GM18520 (cell line): ENCODE measurements around the gene DNER.
"Not testable (repeated sequence)": the region's sequence is repeated elsewhere in the genome, so short reads cannot be mapped to it uniquely, and the experiment has no call there.

Experiments
- ATAC-seq: cut with Tn5 transposase; IDR thresholded peaks from one replicate; pipeline ENCODE4 v1.9.1; 2021; ENCODE audit not compliant: unreplicated experiment

The DNER gene, protein sequence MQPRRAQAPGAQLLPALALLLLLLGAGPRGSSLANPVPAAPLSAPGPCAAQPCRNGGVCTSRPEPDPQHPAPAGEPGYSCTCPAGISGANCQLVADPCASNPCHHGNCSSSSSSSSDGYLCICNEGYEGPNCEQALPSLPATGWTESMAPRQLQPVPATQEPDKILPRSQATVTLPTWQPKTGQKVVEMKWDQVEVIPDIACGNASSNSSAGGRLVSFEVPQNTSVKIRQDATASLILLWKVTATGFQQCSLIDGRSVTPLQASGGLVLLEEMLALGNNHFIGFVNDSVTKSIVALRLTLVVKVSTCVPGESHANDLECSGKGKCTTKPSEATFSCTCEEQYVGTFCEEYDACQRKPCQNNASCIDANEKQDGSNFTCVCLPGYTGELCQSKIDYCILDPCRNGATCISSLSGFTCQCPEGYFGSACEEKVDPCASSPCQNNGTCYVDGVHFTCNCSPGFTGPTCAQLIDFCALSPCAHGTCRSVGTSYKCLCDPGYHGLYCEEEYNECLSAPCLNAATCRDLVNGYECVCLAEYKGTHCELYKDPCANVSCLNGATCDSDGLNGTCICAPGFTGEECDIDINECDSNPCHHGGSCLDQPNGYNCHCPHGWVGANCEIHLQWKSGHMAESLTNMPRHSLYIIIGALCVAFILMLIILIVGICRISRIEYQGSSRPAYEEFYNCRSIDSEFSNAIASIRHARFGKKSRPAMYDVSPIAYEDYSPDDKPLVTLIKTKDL

DNA sequence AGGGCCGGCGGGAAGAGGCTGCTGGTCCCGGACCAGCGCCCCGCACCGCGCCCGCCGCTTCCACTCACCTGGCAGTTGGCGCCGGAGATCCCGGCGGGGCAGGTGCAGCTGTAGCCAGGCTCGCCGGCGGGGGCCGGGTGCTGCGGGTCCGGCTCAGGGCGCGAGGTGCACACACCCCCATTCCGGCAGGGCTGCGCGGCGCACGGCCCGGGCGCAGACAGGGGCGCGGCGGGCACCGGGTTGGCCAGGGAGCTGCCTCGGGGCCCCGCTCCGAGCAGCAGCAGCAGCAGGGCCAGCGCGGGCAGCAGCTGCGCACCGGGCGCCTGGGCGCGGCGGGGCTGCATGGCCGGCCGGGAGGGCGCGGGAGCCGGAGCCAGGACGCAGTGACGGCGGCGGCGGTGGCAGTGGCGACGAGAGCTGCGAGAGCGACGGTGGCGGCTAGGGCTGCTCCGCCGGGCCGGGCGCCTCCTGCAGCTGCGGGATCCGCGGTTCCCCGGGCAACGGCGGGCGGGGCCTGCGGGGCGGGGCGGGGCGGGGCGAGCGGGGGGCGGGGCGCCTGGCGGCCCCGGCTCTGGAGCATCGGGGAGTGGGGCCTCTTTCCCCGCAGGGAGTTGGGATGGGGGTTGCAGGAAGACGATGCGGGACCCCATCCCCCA, at the start of gene DNER:
Gene DNER (minus strand): TSS at position 476 of the 656 bp plus-strand sequence. CDS start 132 bp downstream, at position 344.
- peak; percentile 53 for ATAC-seq

DNA sequence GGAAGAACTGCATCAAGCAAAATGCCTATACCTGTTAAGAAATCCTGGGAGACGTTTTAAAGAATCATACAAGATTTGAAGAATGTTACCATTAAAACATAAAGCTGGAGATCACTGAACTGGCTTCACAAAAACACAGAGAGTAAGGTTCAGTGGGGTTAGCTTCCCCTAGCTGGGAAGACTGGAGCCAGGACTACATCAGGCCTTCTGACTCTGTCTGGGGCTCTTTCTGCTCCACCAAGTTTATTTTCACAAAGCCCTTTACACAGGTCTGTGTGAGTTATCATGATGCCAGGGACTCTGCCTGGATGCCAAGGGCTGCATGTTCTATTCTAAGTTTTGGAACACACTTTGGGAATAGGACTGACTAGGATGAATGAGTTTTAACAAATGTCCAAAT, 47.3 kb upstream of the DNER start:
- no peak for ATAC-seq

DNA sequence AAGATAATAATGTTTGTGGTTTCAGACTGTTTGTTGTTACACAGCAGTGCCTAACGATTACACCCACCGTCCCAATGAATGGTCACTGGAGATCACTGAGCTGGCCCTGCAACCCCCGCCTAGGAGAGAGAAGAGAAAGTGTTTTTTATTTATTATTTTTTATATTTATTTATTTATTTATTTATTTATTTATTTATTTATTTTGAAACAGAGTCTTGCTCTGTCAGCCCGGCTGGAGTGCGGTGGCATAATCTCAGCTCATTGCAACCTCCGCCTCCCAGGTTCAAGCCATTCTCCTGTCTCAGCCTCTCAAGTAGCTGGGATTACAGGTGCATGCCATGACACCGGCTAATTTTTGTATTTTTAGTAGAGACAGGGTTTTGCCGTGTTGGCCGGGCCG, 43.1 kb upstream of the DNER start:
- not testable (repeated sequence) for ATAC-seq

DNA sequence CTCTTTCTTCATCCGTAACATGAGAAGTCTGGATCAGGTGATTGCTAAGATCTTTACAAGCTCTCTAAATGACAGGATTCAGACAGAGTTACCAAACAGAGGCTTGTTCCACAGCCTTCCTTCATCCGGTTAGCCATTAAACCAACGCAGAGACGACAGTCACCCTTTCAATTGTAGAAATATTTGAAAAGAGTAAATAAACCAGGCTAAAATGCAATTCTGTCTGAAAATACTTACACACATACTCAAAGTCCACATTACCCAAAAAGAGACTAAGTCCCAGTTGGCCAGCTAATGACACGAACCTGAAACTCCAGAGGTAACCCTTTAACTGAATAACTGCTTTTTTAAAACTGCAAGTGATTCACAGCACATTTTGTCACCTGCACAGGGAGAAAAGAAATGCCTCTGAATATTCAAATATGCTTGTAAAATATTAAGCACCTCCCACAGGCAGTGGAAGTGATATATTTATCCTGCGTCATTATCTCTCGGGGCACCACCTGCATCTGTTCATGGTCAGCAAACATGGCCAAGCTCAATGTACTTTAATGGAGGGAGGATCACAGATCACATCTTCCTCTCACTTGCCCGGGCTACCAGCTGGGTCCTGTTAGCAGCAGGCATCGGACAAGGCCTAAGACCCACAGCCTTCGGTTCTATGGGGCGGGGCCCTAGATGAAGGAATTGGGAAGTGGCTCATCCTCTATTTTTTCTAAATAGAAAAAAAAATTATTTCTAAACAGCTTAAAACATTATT, 38.8 kb upstream of the DNER start:
- ATAC-seq, result no peak

DNA sequence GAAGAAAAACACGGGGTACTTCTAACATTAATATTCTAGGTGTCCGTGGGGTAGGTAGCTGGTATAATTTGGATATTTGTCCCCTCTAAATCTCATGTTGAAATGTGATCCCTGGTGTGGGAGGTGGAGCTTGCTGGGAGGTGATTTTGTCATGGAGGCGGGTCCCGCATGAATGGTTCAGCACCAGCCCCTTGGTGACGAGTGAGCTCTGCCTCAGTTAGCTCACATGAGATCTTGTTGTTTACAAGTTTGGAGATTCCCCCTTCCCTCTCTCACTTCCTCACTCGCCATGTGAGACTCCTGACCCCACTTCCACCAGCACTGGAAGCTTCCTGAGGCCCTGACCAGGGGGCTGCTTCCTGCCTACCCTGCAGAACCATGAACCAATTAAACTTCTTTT, 35.4 kb upstream of the DNER start:
- ATAC-seq, result no peak

DNA sequence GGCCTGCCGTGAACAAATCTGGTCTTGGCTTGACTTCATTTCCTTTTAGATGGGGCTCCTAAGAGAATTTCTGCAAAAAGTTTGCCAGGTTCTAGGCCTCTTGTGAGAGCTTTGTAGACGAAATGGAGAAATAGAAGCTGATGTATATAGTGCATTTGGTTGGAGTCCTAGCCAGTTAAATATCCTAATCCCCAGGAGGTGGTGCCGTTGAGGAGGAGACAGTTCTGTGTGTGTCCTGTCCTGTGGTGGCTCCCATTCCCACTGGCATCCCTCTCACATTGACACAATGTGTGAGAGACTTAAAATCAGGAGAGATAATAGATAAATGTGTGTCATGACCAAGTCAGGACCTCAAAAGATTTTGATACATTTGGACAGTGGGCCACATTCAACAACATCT, 34.6 kb upstream of the DNER start:
- ATAC-seq, result no peak

DNA sequence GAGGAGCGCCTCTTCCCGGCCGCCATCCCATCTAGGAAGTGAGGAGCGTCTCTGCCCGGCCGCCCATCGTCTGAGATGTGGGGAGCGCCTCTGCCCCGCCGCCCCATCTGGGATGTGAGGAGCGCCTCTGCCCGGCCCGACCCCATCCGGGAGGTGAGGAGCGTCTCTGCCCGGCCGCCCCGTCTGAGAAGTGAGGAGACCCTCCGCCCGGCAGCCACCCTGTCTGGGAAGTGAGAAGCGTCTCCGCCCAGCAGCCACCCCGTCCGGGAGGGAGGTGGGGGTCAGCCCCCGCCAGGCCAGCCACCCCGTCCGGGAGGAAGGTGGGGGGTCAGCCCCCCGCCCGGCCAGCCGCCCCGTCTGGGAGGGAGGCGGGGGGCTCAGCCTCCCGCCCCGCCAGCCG, 28.3 kb upstream of the DNER start:
- not testable (repeated sequence) for ATAC-seq

DNA sequence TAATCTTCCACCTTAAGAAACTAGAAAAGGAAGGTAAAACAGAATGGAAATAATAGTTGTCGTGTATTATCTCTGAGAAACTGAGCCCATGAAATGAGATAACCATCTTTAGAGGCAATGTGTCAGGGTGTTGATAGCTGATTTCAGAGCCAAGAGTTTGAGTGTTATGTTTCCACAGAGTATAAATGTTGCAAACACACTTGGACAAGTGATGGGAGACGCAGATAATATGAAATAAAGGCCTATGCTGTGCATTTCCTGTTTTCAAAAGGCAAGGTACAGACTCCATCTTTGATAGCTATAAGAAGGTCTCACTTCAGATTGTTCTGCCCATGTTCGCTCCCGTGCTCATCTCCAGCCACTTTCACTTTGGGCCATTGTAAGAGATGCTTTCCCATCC, 25.9 kb upstream of the DNER start:
- ATAC-seq, result no peak

DNA sequence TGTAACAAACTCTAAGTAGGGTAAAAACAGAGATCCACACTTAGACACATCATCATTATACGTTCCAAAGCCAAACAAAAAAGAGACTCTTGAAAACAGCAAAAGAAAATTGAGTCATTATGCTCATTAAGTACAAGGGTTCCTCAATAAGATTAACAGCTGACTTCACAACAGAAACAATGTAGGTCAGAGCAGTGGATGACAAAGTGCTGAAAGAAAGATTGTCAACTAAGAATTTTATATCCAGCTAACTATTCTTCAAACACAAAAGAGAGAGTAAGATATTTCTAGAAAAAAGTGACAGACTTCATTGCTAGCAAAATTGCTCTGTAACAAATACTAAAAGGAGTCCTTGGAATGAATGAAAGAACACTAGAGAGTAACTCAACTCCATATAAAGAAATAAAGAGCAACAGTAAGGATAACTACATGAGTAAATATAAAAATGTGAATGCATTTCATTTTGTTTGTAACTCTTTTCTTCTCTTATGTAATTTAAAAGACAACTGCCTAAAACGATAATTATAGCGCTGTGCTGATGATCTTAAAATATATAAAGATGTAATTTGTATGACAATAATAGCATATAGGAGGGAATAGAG, 23.8 kb upstream of the DNER start:
- ATAC-seq, result no peak

DNA sequence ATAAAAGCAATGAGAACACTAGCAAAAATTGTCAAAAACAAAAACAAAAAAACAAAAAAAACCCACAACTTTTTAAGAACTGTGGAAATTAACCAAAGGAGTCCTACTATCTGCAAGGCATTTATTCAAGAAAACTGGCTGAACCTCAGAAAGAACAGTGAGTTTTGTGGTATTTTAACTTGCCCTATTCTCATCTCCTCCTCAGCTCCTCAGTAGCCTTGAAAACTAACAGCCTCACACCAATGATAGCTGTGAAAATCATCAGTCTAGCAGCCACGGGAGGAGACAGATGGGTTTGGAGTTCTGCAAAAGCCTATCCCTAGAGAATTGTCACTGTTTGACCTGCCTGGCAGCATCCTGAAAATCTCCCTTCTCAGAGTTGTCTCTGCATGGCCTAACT, 20.1 kb upstream of the DNER start:
- no peak for ATAC-seq

DNA sequence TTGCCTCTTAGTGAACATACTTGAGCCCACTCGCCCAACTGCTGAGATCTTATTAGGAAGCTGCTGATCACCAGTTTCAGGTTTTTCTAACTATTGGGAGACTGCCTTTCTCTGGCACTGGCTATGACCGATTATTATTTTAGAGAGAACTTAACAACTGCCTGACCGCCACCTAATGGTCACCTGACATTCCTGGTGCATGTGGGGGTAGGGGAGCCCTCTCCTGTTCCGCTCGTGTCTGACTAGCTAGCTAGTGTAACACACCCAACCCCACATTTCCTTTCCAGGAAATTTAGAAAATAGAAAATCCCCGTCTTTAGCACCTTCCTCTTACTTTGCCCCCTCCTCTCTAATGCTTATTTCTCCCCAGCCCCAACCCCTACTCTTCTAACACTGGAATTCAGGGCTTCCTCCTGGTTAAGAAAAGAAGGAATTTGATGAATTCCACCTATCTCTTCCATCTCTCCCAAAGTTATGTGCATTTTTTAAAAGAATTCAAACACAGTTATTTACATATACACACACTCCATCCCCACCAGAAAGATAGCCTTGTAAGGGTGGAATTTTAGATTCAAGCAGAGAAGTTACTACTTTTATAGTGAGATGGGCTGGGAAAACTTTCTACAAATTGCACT, 19.4 kb upstream of the DNER start:
- no peak for ATAC-seq

DNA sequence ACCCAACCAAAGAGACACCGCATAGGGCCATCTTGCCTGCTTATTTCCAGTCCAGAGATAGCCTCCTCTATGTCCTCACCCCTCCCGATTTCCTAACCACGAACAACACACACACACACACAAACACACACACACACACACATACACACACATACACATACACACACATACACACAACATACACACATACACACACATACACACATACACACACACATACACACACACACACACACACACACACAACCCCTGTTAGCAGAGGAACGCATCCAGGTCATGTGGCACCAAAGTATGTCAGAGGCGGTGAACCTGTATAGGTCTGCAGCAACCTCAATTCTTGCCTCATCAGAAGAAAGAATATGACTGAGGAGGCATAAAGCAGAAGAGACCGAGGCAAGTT, 18.5 kb upstream of the DNER start:
- no peak for ATAC-seq

DNA sequence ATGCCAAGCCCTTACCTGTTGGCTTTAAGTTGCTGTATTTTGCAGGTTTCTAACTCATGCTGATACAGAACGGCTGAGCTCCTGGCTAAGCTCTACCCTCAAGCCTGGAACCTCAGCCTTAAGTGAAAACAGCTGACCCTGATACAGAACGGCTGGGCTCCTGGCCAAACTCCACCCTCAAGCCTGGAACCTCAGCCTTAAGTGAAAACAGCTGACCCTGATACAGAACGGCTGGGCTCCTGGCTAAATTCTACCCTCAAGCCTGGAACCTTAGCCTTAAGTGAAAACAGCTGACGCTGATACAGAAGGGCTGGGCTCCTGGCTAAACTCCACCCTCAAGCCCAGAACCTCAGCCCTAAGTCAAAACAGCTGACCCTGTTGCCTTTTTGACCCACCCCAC, 17.6 kb upstream of the DNER start:
- ATAC-seq, result no peak

DNA sequence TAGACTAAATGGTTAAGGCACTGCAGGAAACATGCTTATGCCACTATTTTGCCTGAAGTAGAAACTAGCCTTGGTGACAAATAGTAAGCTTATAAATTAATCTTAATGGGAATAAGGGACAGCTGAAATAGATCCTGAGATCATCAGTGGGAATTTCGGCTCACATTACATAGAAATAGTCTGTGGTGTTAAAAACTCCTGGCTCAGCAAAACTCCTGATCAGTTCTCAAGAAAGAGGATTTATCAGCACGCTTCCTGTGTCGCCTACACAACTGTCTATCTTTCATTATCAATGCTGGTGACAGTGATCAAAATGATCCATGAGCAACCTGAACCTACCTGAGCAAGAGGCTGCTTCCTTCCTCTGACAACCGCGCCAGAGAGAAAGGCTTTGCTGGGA, 17.0 kb upstream of the DNER start:
- ATAC-seq, result no peak

DNA sequence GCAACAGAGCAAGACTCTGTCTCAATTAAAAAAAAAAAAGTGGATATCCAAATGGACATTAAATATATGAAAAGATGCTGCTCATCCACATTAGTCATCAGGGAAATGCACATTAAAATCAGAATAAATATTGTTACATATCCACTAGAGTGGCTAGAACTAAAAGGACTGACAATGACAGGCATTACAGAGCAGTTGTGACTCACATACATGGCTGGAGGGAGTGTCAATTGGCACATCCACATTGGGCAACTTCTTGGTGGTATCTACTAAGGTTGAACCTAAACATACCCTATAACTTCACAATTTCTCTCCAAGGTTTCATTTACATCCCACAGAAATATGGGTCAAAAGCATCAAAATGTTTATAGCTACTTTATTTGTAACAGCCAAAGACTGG, 14.0 kb upstream of the DNER start:
- no peak for ATAC-seq

DNA sequence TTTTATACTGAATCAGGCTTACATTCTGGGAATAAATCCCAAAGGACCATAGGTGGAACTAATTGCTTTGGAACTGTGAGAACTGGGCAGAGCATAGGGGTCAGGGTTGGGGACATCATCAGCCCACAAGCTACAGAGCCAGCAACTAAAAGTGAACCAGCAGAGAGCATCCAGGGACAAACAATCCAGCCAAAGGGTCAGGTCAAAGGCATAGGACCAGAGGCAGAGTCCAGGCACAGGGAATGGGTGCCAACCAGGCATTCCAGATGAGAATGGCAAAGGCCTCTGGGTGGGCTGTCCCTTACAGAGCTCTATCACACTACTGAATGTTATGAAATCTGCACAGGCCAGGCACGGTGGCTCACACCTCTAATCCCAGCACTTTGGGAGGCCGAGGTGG, 12.3 kb upstream of the DNER start:
- ATAC-seq, result no peak

DNA sequence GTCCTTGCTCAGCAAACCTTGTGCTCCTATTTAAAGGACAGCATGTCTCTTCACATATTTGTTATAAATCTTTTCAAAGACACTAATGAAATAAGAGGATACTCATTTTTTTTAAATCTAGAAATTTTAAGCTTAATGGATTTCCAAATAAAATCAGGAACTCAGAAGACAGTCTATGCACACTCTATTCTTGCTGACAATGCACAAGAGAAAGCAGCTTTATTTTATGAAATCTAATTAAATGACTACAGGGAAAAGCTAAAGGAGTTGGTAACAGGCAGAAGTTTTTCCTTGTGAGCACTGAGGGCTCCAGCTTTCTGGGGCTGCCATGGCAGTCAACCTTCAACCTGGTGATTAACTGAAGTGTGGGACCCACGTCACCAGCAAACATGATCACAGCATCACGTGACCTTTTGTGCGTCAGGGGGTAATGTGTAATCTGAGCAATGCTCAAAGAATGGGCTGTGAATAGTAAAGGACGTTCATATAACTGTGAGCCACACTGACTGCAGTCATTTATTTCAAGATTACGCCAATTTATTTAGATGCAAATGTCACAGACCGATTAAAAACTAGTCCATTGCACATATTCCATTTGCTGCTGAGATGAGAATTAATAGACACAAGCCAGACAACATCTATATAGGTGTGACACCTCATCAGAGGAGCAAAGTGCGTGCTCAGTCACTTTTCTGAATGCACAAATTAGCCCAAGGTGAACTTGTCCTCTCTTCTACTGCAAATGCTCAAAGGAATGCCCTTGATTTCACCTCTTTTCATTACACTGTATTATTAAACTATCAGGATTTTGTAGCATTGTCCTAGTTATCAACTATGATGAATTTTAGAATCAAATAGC, 11.6 kb upstream of the DNER start:
- no peak for ATAC-seq

DNA sequence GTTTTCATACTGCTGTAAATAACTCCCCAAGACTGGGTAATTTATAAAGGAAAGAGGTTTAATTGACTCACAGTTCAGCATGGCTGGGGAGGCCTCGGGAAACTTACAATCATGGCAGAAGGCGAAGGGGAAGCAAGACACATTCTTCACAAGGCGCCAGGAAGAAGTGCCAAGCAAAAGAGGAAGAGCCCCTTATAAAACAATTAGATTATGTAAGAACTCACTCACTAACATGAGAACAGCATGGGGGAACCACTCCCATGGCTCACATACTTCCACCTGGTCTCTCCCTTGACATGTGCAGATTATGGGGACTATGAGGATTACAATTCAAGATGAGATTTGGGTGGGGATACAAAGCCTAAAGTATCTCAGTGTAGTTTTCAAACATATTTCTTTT, 8.8 kb upstream of the DNER start:
- ATAC-seq, result not testable (repeated sequence)

DNA sequence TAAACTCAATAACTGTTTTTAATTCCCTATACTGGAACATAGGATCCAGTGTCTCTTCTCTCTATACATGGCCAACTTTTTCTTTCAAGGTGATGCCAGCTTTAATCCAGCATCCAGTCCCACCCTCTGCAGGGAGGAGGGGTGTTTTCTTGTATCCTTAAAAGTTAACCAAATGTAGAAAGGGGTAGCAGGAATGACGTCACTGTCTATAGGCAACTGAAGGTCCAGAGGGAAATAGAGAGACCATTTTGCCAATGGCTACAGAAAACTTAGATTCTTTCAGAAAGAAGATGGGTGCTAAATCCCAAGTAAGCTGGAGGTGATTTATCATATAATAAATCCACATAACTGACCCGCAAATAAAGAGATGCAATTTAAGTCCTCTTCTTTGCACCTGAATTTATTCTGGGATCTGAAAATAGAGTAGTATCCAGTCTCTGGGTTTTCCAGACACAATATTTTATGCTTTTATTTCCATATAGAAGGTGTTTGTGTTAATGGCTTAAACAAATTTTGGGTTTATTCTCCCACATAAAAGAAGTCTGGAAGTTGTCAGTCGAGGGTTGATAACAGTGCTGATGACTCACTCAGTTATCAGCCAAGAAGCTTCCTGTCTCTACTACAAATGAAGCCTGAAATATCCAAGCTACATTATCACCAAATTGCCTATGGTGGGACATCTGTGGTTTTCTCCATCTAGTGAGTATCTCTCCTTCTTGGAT, 5.7 kb upstream of the DNER start:
- ATAC-seq, result no peak
